Coronary artery (tissue), 2 donors: ENCODE data around the gene IL37.
"Not testable (repeated sequence)": the region's sequence is repeated elsewhere in the genome, so short reads cannot be mapped to it uniquely, and the experiment has no call there.

ENCODE experiments used
- DNase-seq: peaks from one replicate; pipeline ENCODE4 v3.0.0-alpha.2; 2017; ENCODE audit warnings: low spot score
- H3K27ac ChIP-seq, 2 donors: fragments of 200-600 bp; sonication (generic); one replicate each; pipeline ENCODE4 v1.5.1; 2016 to 2019
- H3K4me3 ChIP-seq: fragments of 200-600 bp; sonication (generic); 2 replicates; pipeline ENCODE4 v1.5.1; 2016; ENCODE audit warnings: mild to moderate bottlenecking, moderate library complexity
- TF ChIP-seq, protein P1 (sequence below): fragments of 200-600 bp; sonication (generic); IDR thresholded peaks from one replicate; pipeline ENCODE4 v1.5.1; 2019; ENCODE audit warnings: antibody characterized with exemption

IL37 gene

DNA sequence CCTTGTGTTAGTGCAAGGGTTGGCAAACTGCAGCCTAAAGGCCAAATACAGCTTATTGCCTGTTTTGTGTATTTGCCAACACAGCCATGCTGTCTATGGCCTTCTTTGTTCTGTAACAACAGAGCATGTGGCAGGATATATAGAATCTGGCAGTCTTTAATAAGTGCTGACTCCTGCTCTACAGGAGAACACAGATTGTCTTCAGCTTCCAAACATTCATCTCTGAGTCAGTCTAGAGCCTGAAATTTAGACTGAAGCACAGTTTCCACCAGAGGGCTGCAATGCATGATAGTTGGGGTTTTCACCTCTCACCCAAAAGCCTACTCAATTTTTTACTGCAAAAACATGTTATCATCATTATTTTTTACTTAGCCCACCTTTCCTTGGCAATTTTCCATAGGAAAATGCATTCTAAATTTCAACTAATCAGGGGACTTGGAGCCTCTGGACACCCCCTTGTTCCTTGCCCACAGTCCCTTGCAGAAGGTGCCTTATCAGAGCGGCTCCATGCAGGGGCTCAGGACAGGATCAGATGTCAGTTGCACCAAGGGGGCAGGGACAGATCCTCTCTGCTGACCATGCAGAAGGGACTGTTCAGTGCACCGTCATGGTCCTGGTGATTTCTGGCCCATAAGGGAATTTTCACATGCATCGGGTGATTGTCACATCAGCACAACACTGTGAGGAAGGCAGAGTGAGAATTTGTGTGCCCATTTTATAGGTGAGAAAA lies 12.4 kb downstream of the IL37 start:
- Histone ChIP-seq H3K27ac (no peak overlapping the region), H3K4me3 (no peak overlapping the region)
- DNase-seq, result no peak
- TF ChIP-seq, protein P1, sequence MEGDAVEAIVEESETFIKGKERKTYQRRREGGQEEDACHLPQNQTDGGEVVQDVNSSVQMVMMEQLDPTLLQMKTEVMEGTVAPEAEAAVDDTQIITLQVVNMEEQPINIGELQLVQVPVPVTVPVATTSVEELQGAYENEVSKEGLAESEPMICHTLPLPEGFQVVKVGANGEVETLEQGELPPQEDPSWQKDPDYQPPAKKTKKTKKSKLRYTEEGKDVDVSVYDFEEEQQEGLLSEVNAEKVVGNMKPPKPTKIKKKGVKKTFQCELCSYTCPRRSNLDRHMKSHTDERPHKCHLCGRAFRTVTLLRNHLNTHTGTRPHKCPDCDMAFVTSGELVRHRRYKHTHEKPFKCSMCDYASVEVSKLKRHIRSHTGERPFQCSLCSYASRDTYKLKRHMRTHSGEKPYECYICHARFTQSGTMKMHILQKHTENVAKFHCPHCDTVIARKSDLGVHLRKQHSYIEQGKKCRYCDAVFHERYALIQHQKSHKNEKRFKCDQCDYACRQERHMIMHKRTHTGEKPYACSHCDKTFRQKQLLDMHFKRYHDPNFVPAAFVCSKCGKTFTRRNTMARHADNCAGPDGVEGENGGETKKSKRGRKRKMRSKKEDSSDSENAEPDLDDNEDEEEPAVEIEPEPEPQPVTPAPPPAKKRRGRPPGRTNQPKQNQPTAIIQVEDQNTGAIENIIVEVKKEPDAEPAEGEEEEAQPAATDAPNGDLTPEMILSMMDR, result no peak

- Histone ChIP-seq H3K4me3 (no peak overlapping the region), H3K27ac (no peak overlapping the region)
- TF ChIP-seq, protein P1, result no peak
- no peak for DNase-seq
Observed at GRCh38 chr2:112923967-112924338, 13.0 kb downstream of the IL37 start.

DNA sequence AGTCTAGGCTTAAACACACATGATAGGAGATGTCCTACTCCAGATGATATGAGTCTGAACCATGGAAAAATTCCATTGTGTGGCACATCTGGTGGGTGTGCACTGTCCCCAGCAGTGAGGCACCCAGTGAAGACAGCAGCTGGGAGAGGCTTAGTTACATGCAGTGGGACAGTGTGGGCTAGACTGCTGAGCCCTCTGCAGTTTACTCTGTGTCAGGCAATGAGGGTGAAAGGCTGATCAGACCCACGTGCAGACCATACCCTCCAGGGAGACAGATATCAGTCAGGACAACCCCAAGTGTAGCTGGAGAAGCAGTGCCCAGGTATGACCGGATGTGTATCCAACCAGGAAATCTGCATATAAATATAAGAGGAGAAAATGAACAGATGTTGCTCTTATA lies 13.4 kb downstream of the IL37 start:
- Histone ChIP-seq H3K4me3 (no peak overlapping the region), H3K27ac (no peak overlapping the region)
- TF ChIP-seq, protein P1, result no peak
- DNase-seq, result no peak

DNA sequence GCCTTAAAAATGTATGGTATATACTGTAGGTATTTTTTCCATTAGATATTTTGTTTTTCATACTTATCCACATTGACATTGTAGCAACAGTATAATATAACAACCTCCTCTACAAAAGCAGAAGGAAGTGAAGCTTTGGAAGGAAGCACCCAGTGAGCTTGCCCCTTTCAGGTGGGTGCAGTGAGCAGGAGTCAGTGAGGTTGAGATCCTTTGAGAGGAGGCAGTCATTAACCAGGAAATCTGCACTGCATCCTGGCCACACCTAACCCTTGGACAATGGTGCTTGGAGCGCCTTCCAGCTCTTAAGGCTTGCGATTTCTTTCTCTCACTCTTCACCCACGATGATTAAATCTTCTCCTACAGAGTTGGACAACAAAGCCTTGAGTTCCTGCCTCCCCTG lies 13.9 kb downstream of the IL37 start:
- DNase-seq, result no peak
- H3K27ac ChIP-seq, result no peak overlapping the region
- no peak overlapping the region for H3K4me3 ChIP-seq
- TF ChIP-seq, protein P1, result no peak

GRCh38 chr2:112926707-112927106 lies 15.7 kb downstream of the IL37 start:
- Histone ChIP-seq H3K4me3 (no peak overlapping the region), H3K27ac (no peak overlapping the region)
- TF ChIP-seq, protein P1, result no peak
- DNase-seq, result no peak

DNA sequence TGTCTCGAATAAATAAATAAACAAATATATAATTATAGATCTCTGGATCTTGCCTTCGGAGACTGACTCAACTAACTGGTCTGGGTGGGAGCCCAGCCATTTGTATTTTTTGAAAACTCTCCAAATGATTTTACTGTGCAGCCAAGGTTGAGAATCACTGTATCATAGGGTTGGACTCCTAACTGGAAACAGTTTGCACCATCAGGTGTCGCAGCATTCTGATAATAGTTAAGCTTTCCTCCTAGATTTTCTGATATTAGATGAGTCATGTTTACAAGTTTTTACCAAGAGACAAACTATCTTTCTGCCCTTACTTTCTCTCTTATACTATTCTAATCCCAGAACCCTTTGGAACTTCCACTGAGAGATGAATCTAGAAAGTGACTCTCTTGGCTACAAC lies 16.8 kb downstream of the IL37 start:
- TF ChIP-seq, protein P1, result no peak
- Histone ChIP-seq H3K27ac (no peak overlapping the region), H3K4me3 (no peak overlapping the region)
- DNase-seq, result no peak

- no peak for DNase-seq
- no peak overlapping the region for H3K4me3 ChIP-seq
- TF ChIP-seq, protein P1, result no peak
- H3K27ac ChIP-seq, result no peak overlapping the region
Observed at GRCh38 chr2:112933261-112933660, 22.3 kb downstream of the IL37 start.

- not testable (repeated sequence) for DNase-seq, H3K27ac ChIP-seq, H3K4me3 ChIP-seq
Observed at GRCh38 chr2:112934117-112934516, 23.2 kb downstream of the IL37 start.
